Activated T-cell treated with anti-CD3 and anti-CD28 coated beads for 24 hours (primary cell): ENCODE data around the gene NOS3.

Source experiments
- DNase-seq: peaks from one replicate; pipeline ENCODE4 v3.0.0-alpha.2; 2020; ENCODE audit warnings: low read depth

NOS3 gene

DNA sequence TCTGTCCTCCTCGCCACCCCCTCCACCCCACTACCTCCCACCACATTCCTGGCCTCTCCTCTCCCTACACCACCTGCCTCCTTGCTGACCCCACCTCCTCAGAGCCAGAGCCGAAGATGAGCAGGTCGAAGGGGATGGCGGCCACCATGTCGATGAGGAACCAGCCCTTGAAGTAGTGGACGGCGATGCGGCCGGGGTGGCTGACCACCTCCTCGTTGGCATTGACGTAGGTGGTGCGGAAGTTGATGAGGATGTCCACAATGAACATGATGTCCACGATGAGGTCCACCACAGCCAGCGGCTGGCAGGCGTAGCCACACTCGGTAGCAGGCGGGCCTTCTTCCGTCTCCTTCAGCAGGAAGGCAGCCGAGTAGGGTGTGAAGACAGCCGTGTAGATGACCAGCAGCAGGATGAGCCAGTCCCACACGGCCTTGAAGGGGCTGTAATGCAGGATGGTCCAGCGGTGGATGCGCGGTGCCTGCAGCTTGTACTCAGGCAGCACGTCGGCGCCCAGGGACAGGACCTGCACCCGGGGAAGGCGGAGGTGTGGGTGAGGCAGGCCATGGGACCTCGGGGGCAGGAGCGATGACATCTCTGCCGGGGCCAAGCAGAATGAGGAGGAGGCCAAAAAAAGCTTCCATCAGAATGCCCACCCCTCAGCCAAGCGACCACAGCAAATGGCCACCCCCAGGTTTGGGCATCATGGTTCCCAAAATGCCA, 38.3 kb upstream of the NOS3 start:
- DNase-seq, result no peak

DNA sequence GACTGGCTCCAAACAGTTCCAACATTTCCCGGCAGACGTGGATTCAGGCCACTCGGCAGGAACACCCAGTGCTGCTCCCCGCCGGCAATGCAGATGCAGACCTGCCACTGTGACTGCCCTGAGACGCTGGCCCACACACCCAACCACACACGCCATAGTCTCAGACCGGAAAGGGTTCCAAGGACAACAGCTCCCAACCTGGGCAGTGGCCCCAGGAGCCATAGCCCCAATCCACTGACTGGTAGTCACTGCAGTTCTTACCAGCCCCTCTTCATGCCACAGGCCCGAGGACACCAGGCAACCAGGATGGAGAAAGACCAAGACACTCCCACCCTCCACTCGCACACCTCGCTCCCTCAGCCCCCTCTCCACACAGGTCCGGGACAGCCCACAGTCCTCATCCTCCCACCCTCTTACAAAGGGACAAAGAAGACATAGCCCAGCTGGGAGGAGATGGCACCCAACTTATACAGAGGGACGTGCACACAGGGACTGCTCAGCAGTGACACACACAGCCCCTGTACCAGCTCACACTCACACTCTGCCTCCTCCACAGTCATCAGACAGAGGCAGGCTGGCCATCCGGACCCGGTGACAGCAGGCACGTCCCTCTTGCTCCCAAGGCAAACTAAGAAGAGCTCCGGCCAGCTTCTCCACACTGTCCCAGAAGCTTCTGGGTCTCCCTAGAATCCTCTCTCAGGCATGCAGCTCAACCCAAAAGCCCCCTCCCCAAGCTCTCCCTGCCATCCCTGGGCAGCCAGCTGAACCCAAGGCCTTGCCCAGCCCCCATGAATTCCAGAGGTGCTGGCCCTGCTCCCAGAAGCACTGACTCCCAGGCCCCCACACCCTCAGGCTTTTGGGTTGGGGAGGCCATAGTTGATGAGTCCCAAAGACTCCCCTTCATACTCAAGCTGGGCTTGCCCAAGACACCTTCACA, 37.5 kb upstream of the NOS3 start:
- DNase-seq, result no peak

GRCh38 chr7:150954201-150954985, 36.4 kb upstream of the NOS3 start:
- no peak for DNase-seq

DNA sequence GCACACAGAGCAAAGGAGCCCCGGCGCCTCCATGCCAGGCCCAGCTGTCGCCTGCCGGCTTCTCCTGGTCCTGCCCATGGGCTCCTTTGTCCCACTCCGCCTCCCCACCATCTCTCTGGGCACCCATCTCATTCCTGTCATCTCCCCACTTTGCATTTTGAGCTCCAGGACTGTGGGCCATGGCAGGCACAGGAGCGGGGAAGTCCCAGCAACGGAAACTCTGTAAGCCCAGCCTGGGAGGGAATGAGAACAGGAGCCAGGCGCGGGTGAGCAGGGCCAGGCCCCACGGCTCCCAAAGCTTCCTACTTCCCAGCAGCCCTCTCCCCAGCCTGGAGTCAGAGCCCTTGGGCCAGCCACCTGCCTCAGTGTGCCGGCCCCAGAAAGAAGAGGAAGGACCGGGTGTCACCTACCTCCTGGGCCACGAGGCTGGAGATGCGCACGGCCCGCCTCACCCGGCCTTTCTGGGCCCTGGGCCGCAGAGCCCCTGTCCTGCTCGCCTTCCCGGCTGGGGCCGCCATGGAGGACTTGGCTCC, 35.8 kb upstream of the NOS3 start:
- DNase-seq, result no peak

DNA sequence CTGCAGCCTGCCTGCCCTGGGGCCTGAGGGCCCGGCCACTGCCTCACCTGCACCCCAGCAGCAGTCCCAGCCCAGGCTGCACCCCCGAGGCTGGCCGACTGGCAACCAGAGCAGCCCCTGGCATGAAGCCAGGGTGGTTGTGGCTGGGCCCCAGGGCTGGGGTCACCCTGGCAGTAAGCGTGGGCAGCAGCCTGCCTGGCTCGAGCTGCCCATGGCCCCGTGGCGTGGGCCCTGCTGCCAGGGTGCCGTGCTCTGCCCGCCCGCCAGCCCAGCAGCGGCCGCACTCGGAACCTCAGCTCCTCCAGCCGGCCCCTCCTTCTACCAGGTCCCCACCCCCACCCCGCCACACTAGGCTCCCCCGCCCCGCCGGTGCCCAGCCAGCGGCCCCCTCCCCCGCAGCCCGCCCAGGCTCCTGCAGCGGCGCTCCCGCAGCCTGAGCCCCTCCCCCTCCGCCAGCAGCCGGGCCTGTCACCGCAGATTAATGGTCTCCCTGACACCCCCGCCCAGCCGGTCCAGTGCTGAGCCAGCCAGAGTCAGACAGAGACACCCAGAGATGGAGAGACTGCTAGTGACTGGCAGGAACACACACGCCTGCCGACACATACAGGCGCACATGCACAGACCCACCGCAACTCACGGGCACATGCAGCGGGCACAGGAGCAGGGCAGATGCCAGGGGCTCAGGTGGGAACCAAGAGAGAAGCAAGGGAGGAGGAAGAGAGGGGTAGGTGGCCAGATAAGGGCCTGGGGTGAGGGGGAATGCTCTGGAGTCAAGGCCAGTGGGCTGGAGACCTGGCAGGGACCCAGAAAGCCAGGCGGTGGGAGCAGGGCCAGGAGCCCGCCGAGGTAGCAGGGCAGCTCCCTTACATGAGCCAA, 35.1 kb upstream of the NOS3 start:
- DNase-seq, result no peak

GRCh38 chr7:150956395-150957132, 34.3 kb upstream of the NOS3 start:
- no peak for DNase-seq

DNA sequence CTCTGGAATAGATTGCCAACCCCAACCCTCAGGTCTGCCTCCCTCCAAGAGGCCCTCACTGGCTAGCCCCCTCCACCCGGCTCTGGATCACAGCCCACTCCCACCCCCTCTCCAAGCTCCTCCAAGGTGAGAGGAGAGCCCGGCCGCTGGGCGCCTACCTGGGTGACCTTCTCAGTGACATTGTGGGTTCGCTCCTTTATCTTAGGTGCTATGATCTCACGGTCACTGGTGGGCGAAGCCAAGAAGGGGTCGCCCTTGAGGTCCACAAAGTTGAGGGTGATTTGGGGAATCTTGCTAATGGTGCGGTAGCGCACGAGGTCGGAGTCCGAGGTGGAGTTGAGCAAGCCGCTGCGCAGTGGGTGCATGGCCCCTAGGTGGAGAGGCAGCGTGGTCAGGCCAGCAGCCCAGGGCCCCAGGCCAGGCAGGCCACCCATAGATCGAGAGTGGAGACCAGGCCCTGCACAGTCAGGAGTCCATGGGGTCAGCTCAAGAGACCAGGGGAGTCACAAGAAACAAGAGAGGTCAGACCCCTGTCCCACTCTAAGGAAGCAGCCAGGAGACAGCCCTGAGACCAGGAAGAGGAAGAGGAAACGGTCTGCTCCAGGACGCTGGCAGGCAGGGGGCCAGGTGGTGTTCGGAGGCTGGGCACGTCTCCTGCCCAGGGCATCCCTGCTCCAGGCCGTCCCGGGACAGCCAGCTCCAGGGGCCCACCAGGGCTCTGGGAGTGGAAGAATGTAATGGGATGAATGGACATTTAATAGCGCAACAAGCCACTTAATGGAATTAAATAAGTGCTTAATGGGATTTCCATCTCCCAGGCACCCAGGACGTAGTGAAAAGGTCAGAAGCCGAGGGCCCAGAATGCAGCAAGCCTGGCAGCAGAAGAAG, 33.4 kb upstream of the NOS3 start:
- DNase-seq, result no peak

DNA sequence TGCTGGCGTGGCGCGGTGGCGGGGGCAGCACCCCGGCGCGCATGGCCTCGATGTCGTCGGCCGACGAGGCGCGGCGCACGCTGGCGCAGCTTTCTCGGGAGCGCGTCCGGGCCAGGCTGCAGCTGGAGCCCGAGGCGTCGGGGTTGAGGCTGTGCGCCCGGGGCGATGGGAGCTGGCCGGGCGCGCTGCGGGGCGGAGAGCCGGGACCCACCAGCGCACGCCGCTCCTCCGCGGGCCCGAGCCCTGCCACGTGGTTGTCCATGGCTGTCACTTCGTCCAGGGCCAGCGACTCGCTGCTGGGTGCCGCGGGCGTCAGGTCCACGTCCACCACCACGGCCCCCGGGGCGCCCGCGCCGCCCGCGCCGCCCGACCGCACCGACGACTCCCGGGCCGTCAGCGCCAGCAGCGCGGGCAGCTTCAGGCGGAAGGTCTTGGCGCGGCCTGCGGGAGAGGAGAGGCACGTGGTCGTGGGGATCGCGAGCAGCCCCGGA, 32.7 kb upstream of the NOS3 start:
- no peak for DNase-seq

DNA sequence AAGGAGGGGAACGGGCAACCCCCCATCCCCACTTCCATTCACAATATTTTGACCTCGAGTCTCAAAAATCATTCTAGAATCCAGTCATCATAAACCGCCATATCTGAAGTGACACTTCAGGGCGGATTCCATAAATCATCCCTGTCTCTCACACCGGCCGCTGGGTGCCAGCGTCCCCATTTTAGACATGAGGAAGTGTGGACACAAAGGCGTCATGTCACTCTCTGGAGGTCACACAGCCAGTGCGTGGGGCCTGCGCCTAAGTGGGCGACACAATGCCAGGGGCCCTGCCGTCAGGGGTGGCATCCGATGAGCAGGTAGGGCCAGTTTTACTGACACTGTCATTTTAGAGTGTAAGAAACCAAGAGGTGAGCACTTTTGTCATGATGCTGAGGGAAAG, 32.2 kb upstream of the NOS3 start:
- no peak for DNase-seq

DNA sequence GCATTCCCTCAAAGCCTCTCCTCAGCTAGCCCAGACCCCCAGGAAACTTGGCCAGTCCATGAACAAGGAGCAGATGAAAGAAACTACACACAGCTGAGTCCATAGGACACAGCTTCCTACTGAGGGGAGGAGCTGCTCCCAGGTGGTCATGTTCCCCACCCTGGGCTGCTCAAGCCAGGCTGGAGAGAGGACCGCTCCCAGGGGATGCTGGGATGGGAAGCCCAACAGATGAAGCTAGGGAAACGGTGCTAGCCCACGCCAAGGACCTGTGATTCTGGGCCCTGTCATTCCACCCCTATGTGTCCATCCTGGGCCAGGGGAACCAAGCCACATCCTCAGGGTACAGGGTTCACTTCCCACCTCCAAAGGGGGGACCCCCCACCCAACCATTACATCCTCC, 31.7 kb upstream of the NOS3 start:
- DNase-seq, result no peak

- no peak for DNase-seq
Measured at GRCh38 chr7:150959739-150960734, 30.8 kb upstream of the NOS3 start.

DNA sequence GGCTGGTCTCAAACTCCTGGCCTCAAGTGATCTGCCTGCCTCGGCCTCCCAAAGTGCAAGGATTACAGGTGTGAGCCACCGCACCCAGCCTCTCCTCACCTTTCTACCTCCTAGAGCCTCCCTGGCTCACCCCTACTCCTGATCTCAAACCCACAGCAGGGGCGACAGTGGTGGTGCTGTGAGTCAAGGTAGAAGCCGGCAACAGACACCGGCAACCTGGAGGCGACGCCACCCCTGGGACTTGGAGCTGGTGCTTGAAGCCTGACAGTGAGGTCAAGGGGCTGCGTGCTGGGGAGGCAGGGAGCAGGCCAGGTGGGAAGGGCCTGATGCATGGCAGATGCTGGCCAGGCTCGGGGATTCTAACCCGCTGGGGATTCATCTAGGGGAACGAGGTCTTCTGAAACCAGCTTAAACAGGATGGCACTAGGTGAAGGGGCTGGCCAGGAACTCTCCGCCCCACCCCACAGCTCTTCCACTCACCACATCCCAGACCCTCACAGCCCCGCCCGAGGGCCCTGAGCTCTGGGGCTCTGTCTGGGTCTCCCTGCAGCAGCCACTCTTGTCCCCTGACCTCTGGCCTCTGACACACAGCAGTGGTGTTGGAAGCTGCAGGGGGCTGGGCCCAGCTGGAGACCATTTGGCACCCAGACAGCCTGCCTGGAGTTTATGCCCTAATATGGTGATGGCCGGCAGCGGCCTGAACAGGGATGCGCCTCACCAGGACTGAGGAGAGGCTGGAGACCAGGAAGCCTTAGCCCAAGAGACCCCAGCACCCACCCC, 29.1 kb upstream of the NOS3 start:
- no peak for DNase-seq

GRCh38 chr7:150962290-150962552, 28.6 kb upstream of the NOS3 start:
- no peak for DNase-seq

DNA sequence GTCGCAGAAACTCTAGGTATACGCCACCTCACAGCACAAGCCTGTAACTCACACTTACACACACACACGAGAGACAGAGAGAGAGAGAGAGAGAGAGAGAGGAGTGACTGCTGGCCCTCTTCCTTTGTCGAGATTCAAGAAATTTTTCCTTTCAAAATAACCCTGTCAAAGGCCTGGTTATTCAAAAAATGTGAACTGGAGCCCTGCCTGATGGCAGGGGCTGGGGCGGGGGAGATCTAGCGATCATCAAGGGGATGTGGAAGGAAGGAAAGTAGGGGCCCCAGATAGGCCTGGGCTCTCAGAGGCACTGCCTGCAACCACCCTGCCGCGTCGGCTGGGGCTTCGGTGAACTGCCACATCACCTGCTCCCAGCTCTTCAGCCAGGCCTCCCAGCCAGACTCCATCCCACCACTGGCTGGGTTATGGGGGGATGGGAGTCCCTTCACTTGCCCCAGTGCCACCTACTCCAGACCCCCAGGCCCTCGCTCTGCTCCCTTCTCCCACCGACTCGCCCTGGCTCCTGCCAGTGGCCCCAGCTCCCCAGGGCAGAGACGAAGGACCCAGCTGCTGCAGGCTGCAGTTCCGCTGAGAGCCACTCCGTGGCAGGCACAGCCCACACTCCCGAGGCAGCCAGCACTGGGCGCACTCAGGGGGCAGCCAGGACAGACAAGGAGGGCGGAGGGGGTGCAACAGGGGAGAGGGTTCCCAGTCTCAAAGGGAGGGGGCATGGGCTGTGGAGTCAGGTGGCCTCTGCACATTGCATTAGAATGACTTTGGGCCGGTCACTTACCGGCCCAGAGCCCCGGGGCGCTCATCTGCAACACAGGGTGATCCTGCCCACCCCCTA, 28.0 kb upstream of the NOS3 start:
- peak; percentile 49 for DNase-seq

GRCh38 chr7:150963707-150964559, 26.9 kb upstream of the NOS3 start:
- no peak for DNase-seq
